Endothelial cell of umbilical vein (primary cell): ENCODE results near the gene PTDSS2. TPM values are rescaled to one million over a fixed set of nuclear protein-coding genes. Genes with fewer than 3 reads are reported as not detected.

Experiments used
- BruUV-seq: library from RNA; stranded (reverse); fragments of 400-500 nt; replicated peaks from 2 replicates; lab custom pipeline; 2021; lab: Mats Ljungman, UMichigan
- CTCF ChIA-PET: fragments of 300-600, 350-600 bp; sonication (Branson Sonifier 250); formaldehyde crosslinking; loops from one replicate; lab custom pipeline; 2021; ENCODE audit warnings: antibody characterized with exemption, inconsistent platforms; lab: Charles Lee
- POLR2A ChIA-PET: fragments of 300-600, 350-600 bp; sonication (Branson Sonifier 250); formaldehyde crosslinking; loops from one replicate; lab custom pipeline; 2021; ENCODE audit warnings: antibody characterized with exemption, inconsistent platforms; lab: Charles Lee
- DNase-seq: peaks from one replicate; pipeline ENCODE4 v3.0.0-alpha.2; 2011; ENCODE audit warnings: low read depth, low spot score
- FAIRE-seq: peaks from 2 replicates; lab custom pipeline; 2011; peaks lifted over from hg19 to GRCh38; lab: Jason Lieb, UNC
- H2AFZ ChIP-seq: 2 replicates; pipeline ENCODE4 v1.6.0; 2012; ENCODE audit warnings: low read depth, low read length, control low read depth, inconsistent platforms
- H3K27ac ChIP-seq: 2 replicates; pipeline ENCODE4 v1.5.1; 2011; ENCODE audit warnings: low read depth, mild to moderate bottlenecking, control low read depth, low read length, moderate library complexity; ENCODE audit not compliant: insufficient read depth
- H3K27me3 ChIP-seq, 2 experiments: 2 replicates each; pipeline versions ENCODE4 v1.6.0 to v1.6.1; 2011; ENCODE audit warnings: low read length in 2 of 2, mixed read lengths in 1 of 2; ENCODE audit not compliant: control insufficient read depth in 2 of 2, insufficient read depth in 2 of 2
- H3K36me3 ChIP-seq, 2 experiments: 2 replicates in 1 of 2; 3 replicates in 1 of 2; pipeline ENCODE4 v1.5.1; 2011; ENCODE audit warnings: low read length in 2 of 2, mild to moderate bottlenecking in 1 of 2, moderate library complexity in 1 of 2; ENCODE audit not compliant: control insufficient read depth in 2 of 2, insufficient read depth in 2 of 2; ENCODE audit errors: extremely low read depth in 1 of 2
- H3K4me1 ChIP-seq: 3 replicates; pipeline ENCODE4 v1.5.1; 2011; ENCODE audit warnings: mild to moderate bottlenecking, low read length; ENCODE audit not compliant: control insufficient read depth, insufficient read depth; ENCODE audit errors: extremely low read depth
- H3K4me2 ChIP-seq: 2 replicates; pipeline ENCODE4 v1.6.1; 2011; ENCODE audit warnings: low read length, control low read depth, mixed read lengths; ENCODE audit not compliant: insufficient read depth
- H3K4me3 ChIP-seq, 3 experiments: fragments of 200-600 bp in 1 of 3; sonication (generic), shearing (Covaris generic) in 1 of 3; replicated peaks in 1 of 3; 2 replicates each; pipeline ENCODE4 v1.5.1; 2011 to 2016; ENCODE audit warnings: control low read depth in 3 of 3, low read length in 3 of 3, mild to moderate bottlenecking in 2 of 3, inconsistent platforms in 1 of 3, low read depth in 1 of 3, moderate library complexity in 1 of 3; ENCODE audit not compliant: insufficient read depth in 1 of 3
- H3K79me2 ChIP-seq: 2 replicates; pipeline ENCODE4 v1.6.0; 2012; ENCODE audit warnings: low read length, inconsistent platforms; ENCODE audit not compliant: control insufficient read depth, insufficient read depth
- H3K9ac ChIP-seq: replicated peaks from 2 replicates; pipeline ENCODE3; 2011; ENCODE audit warnings: low read length, control low read depth; ENCODE audit not compliant: insufficient read depth; ENCODE audit errors: extremely low read depth
- H3K9me1 ChIP-seq: replicated peaks from 3 replicates; pipeline ENCODE4 v1.6.0; 2011; ENCODE audit warnings: mild to moderate bottlenecking, low read length; ENCODE audit not compliant: control insufficient read depth, insufficient read depth; ENCODE audit errors: extremely low read depth
- H3K9me3 ChIP-seq: replicated peaks from 2 replicates; pipeline ENCODE4 v1.5.1; 2012; ENCODE audit warnings: low read length, inconsistent platforms; ENCODE audit not compliant: control insufficient read depth, insufficient read depth
- H4K20me1 ChIP-seq: replicated peaks from 2 replicates; pipeline ENCODE3; 2011; ENCODE audit warnings: mild to moderate bottlenecking, low read length; ENCODE audit not compliant: control insufficient read depth, insufficient read depth; ENCODE audit errors: extremely low read depth
- CTCF ChIP-seq, 2 donors: IDR thresholded peaks; 1 replicate in 1 of 2; 2 replicates in 1 of 2; pipeline ENCODE4 v1.5.1; 2011; ENCODE audit warnings: low read length in 2 of 2, mild to moderate bottlenecking in 2 of 2, moderate library complexity in 2 of 2, control low read depth in 1 of 2, inconsistent platforms in 1 of 2, low read depth in 1 of 2; ENCODE audit not compliant: insufficient read depth in 1 of 2; ENCODE audit errors: extremely low read depth in 1 of 2
- EZH2 ChIP-seq: IDR thresholded peaks from 2 replicates; pipeline ENCODE4 v1.6.1; 2012; ENCODE audit warnings: borderline replicate concordance, low read depth, mild to moderate bottlenecking, moderate library complexity, low read length, inconsistent platforms; ENCODE audit not compliant: severe bottlenecking
- FOS ChIP-seq: IDR thresholded peaks from 2 replicates; pipeline ENCODE4 v1.6.1; 2011; ENCODE audit warnings: mild to moderate bottlenecking, low read length, moderate library complexity, borderline replicate concordance; ENCODE audit not compliant: insufficient read depth
- GATA2 ChIP-seq: IDR thresholded peaks from 2 replicates; pipeline ENCODE4 v1.7.0; 2011; ENCODE audit warnings: low read depth, mild to moderate bottlenecking, moderate library complexity, mixed read lengths, low read length; ENCODE audit not compliant: insufficient read length, insufficient read depth
- JUN ChIP-seq: IDR thresholded peaks from 2 replicates; pipeline ENCODE4 v1.6.1; 2011; ENCODE audit warnings: borderline replicate concordance, low read depth; ENCODE audit not compliant: insufficient read length, insufficient read depth
- MAX ChIP-seq: IDR thresholded peaks from 2 replicates; pipeline ENCODE4 v1.6.1; 2011; ENCODE audit not compliant: insufficient read depth, insufficient read length
- MYC ChIP-seq: IDR thresholded peaks from one replicate; pipeline ENCODE4 v1.6.1; 2011; ENCODE audit warnings: mild to moderate bottlenecking, low read depth, low read length
- POLR2A ChIP-seq: IDR thresholded peaks from 2 replicates; pipeline ENCODE4 v1.6.1; 2012; ENCODE audit warnings: low read depth, mild to moderate bottlenecking, control low read depth, low read length
- POLR2AphosphoS5 ChIP-seq: IDR thresholded peaks from 2 replicates; pipeline ENCODE4 v1.6.1; 2012; ENCODE audit warnings: low read depth, mild to moderate bottlenecking, control low read depth, low read length, moderate library complexity; ENCODE audit not compliant: insufficient read depth
- dilution Hi-C: fragments of 300-500 bp; cut with MboI; formaldehyde crosslinking; loops from one replicate; pipeline ENCODE4 v1.15.0; 2019; ENCODE audit warnings: low sequenced_read_pairs; ENCODE audit not compliant: extremely low pct_ligation_motif_present
- intact Hi-C: fragments of 100-400 bp; cut with micrococcal nuclease; formaldehyde crosslinking; loops from one replicate; pipeline ENCODE4 v1.10.0; 2022
- polyA plus RNA-seq, 4 experiments: library from polyadenylated mRNA; depleted of rRNA in 3 of 4; stranded (reverse) in 3 of 4; unstranded in 1 of 4; fragments of >200 nt; gene quantifications; 2 replicates each; pipeline versions ENCODE4 v1.2.1 to v1.2.3, GENCODE V29; 2011 to 2012; ENCODE audit warnings: missing spikeins in 1 of 4
- total RNA-seq: library from RNA; stranded (reverse); gene quantifications from 2 replicates; pipeline ENCODE4 v1.2.3, GENCODE V29; 2021

PTDSS2 gene
- total and polyA plus RNA-seq, 2 donors (not counting 3 experiments of a cell fraction or from before 2014, with no cell fraction given), result 41.4 to 46.8 TPM

DNA sequence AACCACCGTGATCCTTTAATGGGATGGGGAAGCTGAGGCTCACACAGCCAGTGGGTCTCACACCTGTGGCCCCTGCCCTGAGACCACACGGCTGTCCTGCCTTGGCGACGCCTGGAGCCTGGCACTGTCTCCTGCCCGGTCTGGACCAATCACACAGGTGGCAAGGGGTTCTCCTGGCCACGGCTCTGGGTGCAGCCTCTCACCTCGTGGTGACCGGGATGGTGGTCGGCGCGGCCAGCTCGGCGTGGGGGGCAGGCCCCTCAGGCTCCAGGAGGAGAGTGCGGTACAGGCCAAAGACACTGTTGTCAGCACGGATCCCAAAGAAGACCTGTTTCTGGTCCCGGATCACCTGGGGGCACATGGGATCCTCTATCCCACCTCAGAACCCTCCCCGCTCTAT, 17.0 kb upstream of the PTDSS2 start:
- no peaks in the 10 kb centered on the region for H3K9me1 ChIP-seq
- FAIRE-seq (no peak), DNase-seq (no peak)
- no peaks in the 10 kb centered on the region for H3K36me3 ChIP-seq
- CTCF ChIA-PET, result interaction anchor here (1.7 kb wide), 1 partner anchor 15 kb away, joined by 8 read pairs; no protein-coding TSS in a partner anchor
- POLR2A ChIA-PET, result no interaction called here
- BruUV-seq, result no TSS peak
- intact Hi-C loops, result no loop called here
- H3K9ac ChIP-seq, result no peak overlapping the region
- no peak overlapping the region for H2AFZ ChIP-seq
- no peak overlapping the region for H3K4me3 ChIP-seq
- dilution Hi-C loops, result no loop called here
- no peaks in the 10 kb centered on the region for H3K79me2 ChIP-seq
- no peaks in the 10 kb centered on the region for H4K20me1 ChIP-seq
- no peaks in the 10 kb centered on the region for H3K27me3 ChIP-seq
- H3K4me2 ChIP-seq, result no peak overlapping the region
- TF ChIP-seq POLR2A, result no peak
- TF ChIP-seq GATA2, result no peak
- no peak for TF ChIP-seq EZH2
- no peak for TF ChIP-seq FOS
- no peak for TF ChIP-seq POLR2AphosphoS5
- no peak for TF ChIP-seq CTCF (IDR thresholded peaks at IDR 0.05; ENCODE audit: extremely low read depth in 1 of 2, insufficient read depth in 1 of 2, low read depth in 1 of 2, low read length in 2 of 2)
- TF ChIP-seq MYC, result no peak
- no peak for TF ChIP-seq JUN
- no peak for TF ChIP-seq MAX
- no peaks in the 10 kb centered on the region for H3K9me3 ChIP-seq
- H3K27ac ChIP-seq, result no peak overlapping the region
- no peaks in the 10 kb centered on the region for H3K4me1 ChIP-seq
